ENCODE data around the gene PSMD1.

DNA sequence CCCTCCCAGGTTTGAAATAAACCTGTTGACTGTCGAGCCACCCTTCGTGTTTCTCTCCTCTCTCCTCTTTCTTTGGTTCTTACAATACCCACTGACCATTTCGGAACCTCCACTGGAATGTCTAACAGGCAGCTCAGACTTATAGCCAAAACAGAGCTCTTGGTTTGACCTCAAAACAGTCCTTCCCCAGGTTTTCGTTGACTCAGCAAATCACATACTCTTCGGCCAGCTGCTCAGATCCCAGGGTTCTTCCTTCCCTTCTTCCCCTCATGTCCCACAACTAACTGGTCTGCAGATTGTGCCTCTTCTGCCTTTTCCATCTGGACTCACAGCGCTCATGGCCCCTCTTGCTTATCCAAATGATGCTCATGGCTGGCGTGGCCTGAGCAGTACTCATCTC lies 146.4 kb downstream of the PSMD1 start:
- no peak for TF ChIP-seq EZH2 (IDR thresholded peaks at IDR 0.05; ENCODE audit: borderline replicate concordance, insufficient read depth, low read length, poor library complexity, severe bottlenecking)
- TF ChIP-seq, protein P1, sequence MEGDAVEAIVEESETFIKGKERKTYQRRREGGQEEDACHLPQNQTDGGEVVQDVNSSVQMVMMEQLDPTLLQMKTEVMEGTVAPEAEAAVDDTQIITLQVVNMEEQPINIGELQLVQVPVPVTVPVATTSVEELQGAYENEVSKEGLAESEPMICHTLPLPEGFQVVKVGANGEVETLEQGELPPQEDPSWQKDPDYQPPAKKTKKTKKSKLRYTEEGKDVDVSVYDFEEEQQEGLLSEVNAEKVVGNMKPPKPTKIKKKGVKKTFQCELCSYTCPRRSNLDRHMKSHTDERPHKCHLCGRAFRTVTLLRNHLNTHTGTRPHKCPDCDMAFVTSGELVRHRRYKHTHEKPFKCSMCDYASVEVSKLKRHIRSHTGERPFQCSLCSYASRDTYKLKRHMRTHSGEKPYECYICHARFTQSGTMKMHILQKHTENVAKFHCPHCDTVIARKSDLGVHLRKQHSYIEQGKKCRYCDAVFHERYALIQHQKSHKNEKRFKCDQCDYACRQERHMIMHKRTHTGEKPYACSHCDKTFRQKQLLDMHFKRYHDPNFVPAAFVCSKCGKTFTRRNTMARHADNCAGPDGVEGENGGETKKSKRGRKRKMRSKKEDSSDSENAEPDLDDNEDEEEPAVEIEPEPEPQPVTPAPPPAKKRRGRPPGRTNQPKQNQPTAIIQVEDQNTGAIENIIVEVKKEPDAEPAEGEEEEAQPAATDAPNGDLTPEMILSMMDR (IDR thresholded peaks at IDR 0.05; ENCODE audit: poor library complexity, severe bottlenecking), result no peak
- TF ChIP-seq, protein P2, sequence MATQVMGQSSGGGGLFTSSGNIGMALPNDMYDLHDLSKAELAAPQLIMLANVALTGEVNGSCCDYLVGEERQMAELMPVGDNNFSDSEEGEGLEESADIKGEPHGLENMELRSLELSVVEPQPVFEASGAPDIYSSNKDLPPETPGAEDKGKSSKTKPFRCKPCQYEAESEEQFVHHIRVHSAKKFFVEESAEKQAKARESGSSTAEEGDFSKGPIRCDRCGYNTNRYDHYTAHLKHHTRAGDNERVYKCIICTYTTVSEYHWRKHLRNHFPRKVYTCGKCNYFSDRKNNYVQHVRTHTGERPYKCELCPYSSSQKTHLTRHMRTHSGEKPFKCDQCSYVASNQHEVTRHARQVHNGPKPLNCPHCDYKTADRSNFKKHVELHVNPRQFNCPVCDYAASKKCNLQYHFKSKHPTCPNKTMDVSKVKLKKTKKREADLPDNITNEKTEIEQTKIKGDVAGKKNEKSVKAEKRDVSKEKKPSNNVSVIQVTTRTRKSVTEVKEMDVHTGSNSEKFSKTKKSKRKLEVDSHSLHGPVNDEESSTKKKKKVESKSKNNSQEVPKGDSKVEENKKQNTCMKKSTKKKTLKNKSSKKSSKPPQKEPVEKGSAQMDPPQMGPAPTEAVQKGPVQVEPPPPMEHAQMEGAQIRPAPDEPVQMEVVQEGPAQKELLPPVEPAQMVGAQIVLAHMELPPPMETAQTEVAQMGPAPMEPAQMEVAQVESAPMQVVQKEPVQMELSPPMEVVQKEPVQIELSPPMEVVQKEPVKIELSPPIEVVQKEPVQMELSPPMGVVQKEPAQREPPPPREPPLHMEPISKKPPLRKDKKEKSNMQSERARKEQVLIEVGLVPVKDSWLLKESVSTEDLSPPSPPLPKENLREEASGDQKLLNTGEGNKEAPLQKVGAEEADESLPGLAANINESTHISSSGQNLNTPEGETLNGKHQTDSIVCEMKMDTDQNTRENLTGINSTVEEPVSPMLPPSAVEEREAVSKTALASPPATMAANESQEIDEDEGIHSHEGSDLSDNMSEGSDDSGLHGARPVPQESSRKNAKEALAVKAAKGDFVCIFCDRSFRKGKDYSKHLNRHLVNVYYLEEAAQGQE (IDR thresholded peaks at IDR 0.05; ENCODE audit: borderline replicate concordance), result no peak
- TF ChIP-seq POLR2AphosphoS5 (IDR thresholded peaks at IDR 0.05), result no peak
- TF ChIP-seq EP300 (conservative IDR thresholded peaks at IDR 0.05; ENCODE audit: poor library complexity, severe bottlenecking), result no peak
- no peak for TF ChIP-seq MXI1 (conservative IDR thresholded peaks at IDR 0.05; ENCODE audit: poor library complexity, severe bottlenecking)
- TF ChIP-seq TAF1 (IDR thresholded peaks at IDR 0.05; ENCODE audit: low read depth), result no peak
- TF ChIP-seq SMC3 (conservative IDR thresholded peaks at IDR 0.05; ENCODE audit: poor library complexity), result no peak
